ENCODE results near the gene FBRSL1. TPM values are rescaled to one million over a fixed set of nuclear protein-coding genes. Genes with fewer than 3 reads are reported as not detected.

Gene FBRSL1
- total RNA-seq, 4 donors from 2014 or later = 14.4 to 28.1 (median 18.5) TPM

DNA sequence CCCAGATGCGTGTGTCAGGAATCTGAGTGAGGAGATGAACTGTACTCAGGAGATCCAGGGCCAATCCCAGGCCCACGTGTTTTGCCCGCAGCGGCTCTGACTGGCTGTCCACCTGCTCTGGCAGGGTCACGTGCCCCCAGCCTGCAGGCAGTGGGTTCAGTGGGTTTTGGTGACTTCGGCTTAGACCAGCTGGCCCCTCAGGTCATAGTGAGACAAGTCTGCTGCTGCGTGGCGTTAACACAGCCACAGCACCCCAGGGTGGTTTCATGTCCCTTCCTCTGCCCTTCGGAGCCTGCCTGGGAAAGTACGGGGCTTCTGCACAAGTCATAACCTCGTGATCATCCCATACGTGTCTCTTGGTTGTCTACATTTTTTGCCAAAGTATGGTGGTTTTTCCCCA, 2.6 kb downstream of the FBRSL1 start:
- Histone ChIP-seq H3K4me3 (peak overlapping the region; percentile 60 to 95 (median 72)), H3K9me3 (no peaks in the 10 kb centered on the region), H3K27me3 (no peaks in the 10 kb centered on the region), H3K36me3 (peaks cover 0 to 8% (median 4%) of the 10 kb centered on the region in 4 donors), H3K4me1 (peaks cover 66 to 87% (median 81%) of the 10 kb centered on the region in 4 donors), H3K27ac (replicated peaks in 1 of 4) (no peak overlapping the region)
- intact Hi-C loops (cut with DNase I) = loop anchor here (10.0 kb wide), 2 partner anchors 348 to 408 kb away; partner anchors contain the start of genes DDX51 and NOC4L
- TF ChIP-seq POLR2A (IDR thresholded peaks at IDR 0.05; ENCODE audit: low read depth) = no peak
- TF ChIP-seq EP300 (IDR thresholded peaks at IDR 0.05) = no peak
- TF ChIP-seq, protein P1, sequence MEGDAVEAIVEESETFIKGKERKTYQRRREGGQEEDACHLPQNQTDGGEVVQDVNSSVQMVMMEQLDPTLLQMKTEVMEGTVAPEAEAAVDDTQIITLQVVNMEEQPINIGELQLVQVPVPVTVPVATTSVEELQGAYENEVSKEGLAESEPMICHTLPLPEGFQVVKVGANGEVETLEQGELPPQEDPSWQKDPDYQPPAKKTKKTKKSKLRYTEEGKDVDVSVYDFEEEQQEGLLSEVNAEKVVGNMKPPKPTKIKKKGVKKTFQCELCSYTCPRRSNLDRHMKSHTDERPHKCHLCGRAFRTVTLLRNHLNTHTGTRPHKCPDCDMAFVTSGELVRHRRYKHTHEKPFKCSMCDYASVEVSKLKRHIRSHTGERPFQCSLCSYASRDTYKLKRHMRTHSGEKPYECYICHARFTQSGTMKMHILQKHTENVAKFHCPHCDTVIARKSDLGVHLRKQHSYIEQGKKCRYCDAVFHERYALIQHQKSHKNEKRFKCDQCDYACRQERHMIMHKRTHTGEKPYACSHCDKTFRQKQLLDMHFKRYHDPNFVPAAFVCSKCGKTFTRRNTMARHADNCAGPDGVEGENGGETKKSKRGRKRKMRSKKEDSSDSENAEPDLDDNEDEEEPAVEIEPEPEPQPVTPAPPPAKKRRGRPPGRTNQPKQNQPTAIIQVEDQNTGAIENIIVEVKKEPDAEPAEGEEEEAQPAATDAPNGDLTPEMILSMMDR (IDR thresholded peaks at IDR 0.05) = no peak
- TF ChIP-seq POLR2AphosphoS5 (IDR thresholded peaks at IDR 0.05) = no peak
- 77% methylated on average over 12 of the region's 12 CpGs for WGBS
- no peak for DNase-seq (ENCODE audit: extremely low spot score)

DNA sequence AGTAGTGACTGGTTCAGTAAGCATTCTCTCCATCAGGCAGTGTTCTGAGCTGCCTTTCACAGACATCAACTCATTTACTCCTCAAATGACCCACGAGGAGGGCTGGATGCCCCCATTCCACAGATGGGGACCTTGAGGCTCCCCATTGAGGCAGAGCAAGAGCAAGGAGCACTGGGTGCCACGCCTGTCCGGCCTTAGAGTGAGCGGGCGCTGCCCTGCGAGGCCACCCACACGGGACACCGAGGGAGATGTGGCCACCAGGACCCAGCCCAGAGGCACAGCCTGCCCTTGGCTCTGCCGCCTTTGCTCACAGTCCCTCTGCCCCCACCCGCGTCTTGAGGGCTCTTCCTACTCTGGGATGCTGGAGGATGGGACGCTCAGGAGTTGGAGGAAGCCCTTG, 3.0 kb downstream of the FBRSL1 start:
- H3K36me3 ChIP-seq = peaks cover 0 to 8% (median 4%) of the 10 kb centered on the region in 4 donors
- peaks cover 69 to 91% (median 85%) of the 10 kb centered on the region in 4 donors for H3K4me1 ChIP-seq
- H3K4me3 ChIP-seq = peak overlapping the region in 1 of 4 donors; percentile 60
- H3K9me3 ChIP-seq = no peaks in the 10 kb centered on the region
- intact Hi-C loops (cut with DNase I) = loop anchor here (10.0 kb wide), 2 partner anchors 348 to 408 kb away; partner anchors contain the start of genes DDX51 and NOC4L
- DNase-seq (ENCODE audit: extremely low spot score) = no peak
- TF ChIP-seq POLR2AphosphoS5 (IDR thresholded peaks at IDR 0.05) = no peak
- no peak for TF ChIP-seq POLR2A (IDR thresholded peaks at IDR 0.05; ENCODE audit: low read depth)
- TF ChIP-seq EP300 (IDR thresholded peaks at IDR 0.05) = no peak
- TF ChIP-seq, protein P1 (IDR thresholded peaks at IDR 0.05) = no peak
- no peaks in the 10 kb centered on the region for H3K27me3 ChIP-seq
- no peak overlapping the region for H3K27ac ChIP-seq (replicated peaks in 1 of 4)
- WGBS = 87% methylated on average over 12 of the region's 12 CpGs

DNA sequence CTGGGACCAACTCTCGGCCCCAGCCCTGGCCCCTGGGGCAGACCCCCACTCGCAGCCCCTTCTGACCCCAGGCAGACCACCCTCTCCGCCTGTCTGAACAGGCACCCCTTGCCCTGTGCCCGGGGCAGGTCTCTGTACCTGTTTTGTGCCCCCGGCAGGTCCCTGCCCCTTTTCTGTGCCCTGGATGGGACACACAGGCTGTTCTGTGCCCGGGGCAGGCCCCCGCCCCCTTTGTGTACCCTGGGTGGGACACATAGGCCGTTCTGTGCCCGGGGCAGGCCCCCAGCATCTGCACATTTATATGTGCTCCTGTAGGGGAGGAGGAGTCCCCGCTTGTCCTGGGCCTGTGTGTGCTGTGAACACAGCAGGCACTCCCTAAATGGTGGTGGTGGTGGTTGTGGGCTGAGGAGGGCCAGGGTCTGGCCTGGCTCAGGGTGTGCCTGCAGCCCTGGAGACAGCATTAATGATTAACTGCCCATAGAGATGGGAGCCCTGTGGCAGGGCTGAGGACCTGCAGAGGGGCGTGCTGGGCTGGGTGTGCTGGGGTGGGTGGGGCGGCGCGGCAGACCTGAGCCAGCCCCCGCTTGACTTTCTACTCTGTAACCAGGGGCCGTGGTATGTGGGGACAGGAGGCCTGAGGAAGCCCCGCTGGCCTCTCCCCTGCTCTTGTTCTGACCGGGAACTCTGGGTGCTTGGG, 3.7 kb downstream of the FBRSL1 start:
- H3K36me3 ChIP-seq = peaks cover 0 to 8% (median 4%) of the 10 kb centered on the region in 4 donors
- no peak for DNase-seq (ENCODE audit: extremely low spot score)
- no peak for TF ChIP-seq POLR2A (IDR thresholded peaks at IDR 0.05; ENCODE audit: low read depth)
- no peak for TF ChIP-seq EP300 (IDR thresholded peaks at IDR 0.05)
- TF ChIP-seq, protein P1 (IDR thresholded peaks at IDR 0.05) = no peak
- no peak for TF ChIP-seq POLR2AphosphoS5 (IDR thresholded peaks at IDR 0.05)
- peaks cover 74 to 91% (median 88%) of the 10 kb centered on the region in 4 donors for H3K4me1 ChIP-seq
- H3K9me3 ChIP-seq = no peaks in the 10 kb centered on the region
- 89% methylated on average over 18 of the region's 18 CpGs for WGBS
- intact Hi-C loops (cut with DNase I) = loop anchor here (10.0 kb wide), 2 partner anchors 349 to 409 kb away; partner anchors contain the start of genes DDX51 and NOC4L
- peak overlapping the region in 1 of 4 donors; percentile 12 for H3K27ac ChIP-seq (replicated peaks in 1 of 4)
- peak overlapping the region in 1 of 4 donors; percentile 0 for H3K4me3 ChIP-seq
- no peaks in the 10 kb centered on the region for H3K27me3 ChIP-seq

DNA sequence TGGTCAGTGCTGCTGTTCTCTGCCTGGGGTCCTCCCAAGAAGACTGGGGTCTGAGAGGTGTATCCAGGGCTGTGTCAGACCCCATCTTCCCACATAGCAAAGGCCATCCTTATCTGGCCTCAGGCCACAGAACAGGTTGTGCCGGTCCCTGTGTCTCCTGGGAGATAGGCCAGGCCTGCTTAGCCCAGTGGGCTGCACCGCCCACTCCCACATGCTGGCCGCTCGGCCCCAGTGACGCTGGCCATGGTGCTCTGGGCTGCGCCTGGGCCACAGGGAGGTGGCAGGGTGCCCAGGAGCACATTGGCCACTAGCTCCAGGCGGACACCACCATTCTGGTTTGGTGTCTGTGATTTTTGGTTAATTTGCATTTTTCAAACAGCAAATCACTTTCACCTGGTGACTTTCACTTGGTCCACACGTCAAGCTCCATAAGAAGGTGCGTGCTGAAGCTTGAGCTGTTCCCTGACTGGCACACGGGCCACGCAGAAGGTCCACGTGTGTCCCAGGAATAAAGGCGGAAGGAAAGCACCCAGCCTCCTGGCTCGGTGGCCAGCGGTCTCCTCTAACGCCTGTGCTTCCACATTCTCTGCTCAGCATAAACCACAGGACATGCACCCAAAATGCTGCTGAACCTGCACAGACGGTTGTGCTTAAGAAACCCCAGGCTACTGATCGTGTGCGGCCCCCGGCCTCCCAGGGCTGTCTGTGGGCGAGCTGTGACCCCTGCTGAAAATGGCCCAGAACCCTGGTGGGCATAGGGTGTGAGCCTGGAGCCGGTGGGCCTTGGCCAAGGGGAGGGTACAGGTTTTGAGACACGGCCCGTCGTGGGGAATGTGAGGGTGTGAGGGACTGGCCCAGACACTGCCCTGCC, 4.6 kb downstream of the FBRSL1 start:
- intact Hi-C loops (cut with DNase I) = loop anchor here (10.0 kb wide), 2 partner anchors 350 to 410 kb away; partner anchors contain the start of genes DDX51 and NOC4L
- Histone ChIP-seq H3K27me3 (no peaks in the 10 kb centered on the region), H3K36me3 (peaks cover 0 to 8% (median 4%) of the 10 kb centered on the region in 4 donors), H3K4me3 (no peak overlapping the region), H3K9me3 (no peaks in the 10 kb centered on the region), H3K27ac (replicated peaks in 1 of 4) (no peak overlapping the region), H3K4me1 (peaks cover 77 to 91% (median 88%) of the 10 kb centered on the region in 4 donors)
- no peak for DNase-seq (ENCODE audit: extremely low spot score)
- TF ChIP-seq POLR2AphosphoS5 (IDR thresholded peaks at IDR 0.05) (no peak), EP300 (IDR thresholded peaks at IDR 0.05) (no peak), POLR2A (IDR thresholded peaks at IDR 0.05; ENCODE audit: low read depth) (no peak)
- TF ChIP-seq, protein P1 (IDR thresholded peaks at IDR 0.05) = no peak
- WGBS = 82% methylated on average over 14 of the region's 25 CpGs

Data from esophagus muscularis mucosa (tissue), 4 donors.